Measurements from ENCODE around the gene RABGAP1L.

- TF ChIP-seq CTCF (IDR thresholded peaks at IDR 0.05; ENCODE audit: low read depth, low read length, missing input control) (no peak), GABPA (IDR thresholded peaks at IDR 0.05 in 1 of 2, conservative IDR thresholded peaks at IDR 0.05 in 1 of 2) (no peak), YY1 (IDR thresholded peaks at IDR 0.05) (no peak), ATF3 (IDR thresholded peaks at IDR 0.05) (no peak), SP1 (IDR thresholded peaks at IDR 0.05) (no peak), MAX (IDR thresholded peaks at IDR 0.05) (no peak), RAD21 (IDR thresholded peaks at IDR 0.05) (no peak)
Measured at GRCh38 chr1:174135211-174135610, 24.1 kb upstream of the RABGAP1L start.

All from liver (tissue), 3 donors.